Testis (tissue), 2 donors: ENCODE results near the gene SKOR2.

Experiments used
- CTCF ChIP-seq, 3 experiments: fragments of 450-650 bp in 2 of 3; fragments of 200-600 bp in 1 of 3; sonication (generic) in 1 of 3; IDR thresholded peaks; one replicate each; pipeline ENCODE4 v1.5.1; 2016 to 2019; ENCODE audit warnings: antibody characterized with exemption in 3 of 3, mild to moderate bottlenecking in 2 of 3, moderate library complexity in 1 of 3
- POLR2A ChIP-seq: fragments of 450-650 bp; IDR thresholded peaks from one replicate; pipeline ENCODE4 v1.6.1; 2017; ENCODE audit warnings: antibody characterized with exemption, mild to moderate bottlenecking, moderate library complexity

- no peak for TF ChIP-seq POLR2A
- TF ChIP-seq CTCF (IDR thresholded peaks at IDR 0.05), result no peak
These were observed 85.2 kb downstream of the SKOR2 start for GRCh38 chr18:47166294-47166693.
